Activated CD4-positive, alpha-beta T cell treated with anti-CD3 and anti-CD28 coated beads, Interleukin-2, amount 50 U/mL, for 16 hours (primary cell): ENCODE data around the gene ARHGEF4.

Source experiments
- DNase-seq: peaks from one replicate; pipeline ENCODE4 v3.0.0-alpha.2; 2020

ARHGEF4 gene

GRCh38 chr2:130921164-130921476 is 84.4 kb downstream of the ARHGEF4 start:
- no peak for DNase-seq

DNA sequence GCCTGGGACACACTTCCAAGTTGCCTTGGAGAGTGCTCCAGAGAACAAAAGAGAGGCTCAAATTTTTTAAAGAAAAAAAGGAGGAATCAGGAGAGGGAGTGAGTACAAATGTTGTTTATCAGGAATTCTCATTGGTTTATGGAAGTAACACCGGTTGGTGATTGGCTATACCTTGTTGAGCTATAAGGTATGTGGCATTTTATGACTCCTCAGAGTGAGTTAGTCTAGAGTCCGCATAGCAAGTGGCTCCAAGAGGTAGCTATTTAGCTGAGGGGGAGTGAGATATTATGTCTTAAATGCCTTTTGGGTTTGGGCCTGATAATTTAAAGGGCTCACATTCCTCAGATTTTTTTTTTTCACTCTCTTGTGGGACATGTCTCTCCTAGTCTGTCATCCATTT is 85.7 kb downstream of the ARHGEF4 start:
- DNase-seq = no peak

GRCh38 chr2:130928385-130928784 is 91.7 kb downstream of the ARHGEF4 start:
- no peak for DNase-seq

DNA sequence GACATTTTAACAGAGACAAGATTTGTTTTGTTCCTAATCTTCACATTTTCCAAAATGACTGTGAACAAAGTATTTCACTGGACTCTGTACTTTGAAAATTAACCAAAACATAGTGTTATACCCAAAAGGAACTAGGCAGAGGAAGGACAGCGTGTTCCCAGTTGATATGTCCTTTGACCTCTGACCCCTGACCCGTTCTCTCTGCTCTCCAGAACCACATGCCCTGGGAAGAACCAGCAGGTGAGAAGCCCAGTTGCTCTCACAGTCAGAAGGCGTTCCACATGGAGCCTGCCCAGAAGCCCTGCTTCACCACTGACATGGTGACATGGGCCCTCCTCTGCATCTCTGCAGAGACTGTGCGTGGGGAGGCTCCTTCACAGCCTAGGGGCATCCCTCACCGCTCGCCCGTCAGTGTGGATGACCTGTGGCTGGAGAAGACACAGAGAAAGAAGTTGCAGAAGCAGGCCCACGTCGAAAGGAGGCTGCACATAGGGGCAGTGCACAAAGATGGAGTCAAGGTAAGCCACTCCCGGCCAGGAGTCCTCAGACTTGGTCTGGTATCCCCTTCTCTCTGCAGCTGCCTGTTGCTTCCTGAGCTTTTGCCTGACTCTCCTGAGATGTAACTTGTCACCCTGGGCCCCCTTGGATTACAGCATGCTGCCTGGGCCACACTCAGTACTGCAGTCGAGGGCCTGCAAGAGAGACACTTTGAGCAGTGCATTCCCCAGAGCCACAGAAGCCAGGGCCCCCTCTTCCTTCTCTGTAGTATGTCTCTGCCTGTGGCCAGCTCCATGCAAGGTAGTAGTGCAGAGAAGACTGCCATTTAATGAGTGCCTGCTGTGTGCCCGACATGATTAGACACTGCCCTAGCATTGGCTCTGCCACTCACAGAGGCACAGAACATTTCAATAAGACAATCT is 94.3 kb downstream of the ARHGEF4 start:
- no peak for DNase-seq

GRCh38 chr2:130933501-130933900 is 96.8 kb downstream of the ARHGEF4 start:
- no peak for DNase-seq

DNA sequence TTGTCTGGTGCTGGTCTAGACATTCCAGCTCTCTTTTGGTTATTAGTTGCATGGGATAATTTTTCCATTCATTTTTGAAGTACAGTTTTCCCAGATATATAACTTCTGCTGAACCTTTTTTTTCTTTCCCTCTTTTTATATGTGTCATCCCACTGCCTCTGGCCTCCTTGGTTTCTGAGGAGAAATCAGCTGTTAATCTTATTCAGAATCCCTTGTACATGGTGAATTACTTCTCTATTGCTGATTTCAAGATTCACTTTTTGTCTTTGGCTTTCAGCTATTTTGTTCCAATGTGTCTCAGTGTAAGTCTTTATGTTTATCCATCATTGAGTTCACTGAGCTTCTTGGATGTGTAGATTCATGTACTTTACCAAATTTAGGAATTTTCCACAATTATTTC is 99.7 kb downstream of the ARHGEF4 start:
- no peak for DNase-seq

DNA sequence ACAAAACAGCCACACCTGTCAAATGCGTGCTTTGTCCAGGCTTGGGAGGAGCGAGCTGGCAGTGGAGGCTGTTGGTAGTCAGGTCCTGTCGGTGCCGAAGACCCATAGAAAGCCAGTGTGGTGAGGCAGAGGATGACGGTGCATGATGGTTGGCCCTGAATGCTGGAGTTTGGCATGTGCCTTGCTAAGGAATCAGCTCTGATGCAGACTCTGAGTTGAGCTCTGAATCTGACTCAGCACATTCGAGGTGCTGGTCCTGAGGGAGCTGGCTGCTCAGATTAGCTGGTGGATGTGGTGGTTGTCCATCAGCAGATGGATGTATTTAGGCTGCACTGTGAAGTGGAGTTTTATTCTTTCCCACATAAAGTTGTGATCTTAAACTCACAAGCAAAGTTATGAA is 111.3 kb downstream of the ARHGEF4 start:
- DNase-seq = no peak

- DNase-seq = no peak
Measured at GRCh38 chr2:130949954-130950353, 113.2 kb downstream of the ARHGEF4 start.

DNA sequence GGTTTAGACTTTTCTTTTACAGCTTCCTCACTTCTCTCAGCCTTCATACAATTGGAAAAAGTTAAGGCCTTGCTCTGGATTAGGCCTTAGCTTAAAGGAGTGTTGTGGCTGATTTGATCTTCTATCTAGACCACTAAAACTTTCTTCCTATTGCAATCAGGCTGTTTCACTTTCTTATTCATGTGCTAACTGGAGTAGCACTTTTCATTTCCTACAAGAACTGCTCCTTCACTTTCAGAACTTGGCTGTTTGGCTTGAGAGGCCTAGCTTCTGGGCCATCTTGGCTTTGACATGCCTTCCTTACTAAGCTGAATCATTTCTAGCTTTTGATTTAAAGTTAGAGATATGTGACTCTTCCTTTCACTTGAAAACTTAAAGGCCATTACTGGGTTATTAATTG is 114.3 kb downstream of the ARHGEF4 start:
- no peak for DNase-seq

GRCh38 chr2:130954873-130955272 is 118.2 kb downstream of the ARHGEF4 start:
- no peak for DNase-seq

DNA sequence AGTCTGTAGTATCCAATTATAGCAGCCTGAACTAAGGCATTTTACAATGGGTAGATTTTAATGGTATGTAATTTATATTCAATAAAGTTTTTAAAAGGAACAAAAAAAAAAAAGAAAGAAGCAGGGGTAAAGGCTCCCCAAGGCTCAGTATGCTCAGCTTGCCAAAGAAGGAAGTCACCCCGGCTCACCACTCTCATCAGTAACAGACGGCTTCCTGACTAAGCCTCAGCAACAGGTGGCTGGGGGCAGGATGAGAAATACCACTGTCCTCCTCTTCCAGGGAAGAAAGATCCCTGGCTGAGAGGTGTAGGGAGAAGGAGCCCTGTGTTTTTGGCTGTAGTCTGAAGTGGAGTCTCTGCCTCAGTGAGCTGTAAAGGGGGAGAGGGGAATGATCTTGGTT is 121.2 kb downstream of the ARHGEF4 start:
- no peak for DNase-seq

GRCh38 chr2:130963196-130963848 is 126.6 kb downstream of the ARHGEF4 start:
- no peak for DNase-seq

DNA sequence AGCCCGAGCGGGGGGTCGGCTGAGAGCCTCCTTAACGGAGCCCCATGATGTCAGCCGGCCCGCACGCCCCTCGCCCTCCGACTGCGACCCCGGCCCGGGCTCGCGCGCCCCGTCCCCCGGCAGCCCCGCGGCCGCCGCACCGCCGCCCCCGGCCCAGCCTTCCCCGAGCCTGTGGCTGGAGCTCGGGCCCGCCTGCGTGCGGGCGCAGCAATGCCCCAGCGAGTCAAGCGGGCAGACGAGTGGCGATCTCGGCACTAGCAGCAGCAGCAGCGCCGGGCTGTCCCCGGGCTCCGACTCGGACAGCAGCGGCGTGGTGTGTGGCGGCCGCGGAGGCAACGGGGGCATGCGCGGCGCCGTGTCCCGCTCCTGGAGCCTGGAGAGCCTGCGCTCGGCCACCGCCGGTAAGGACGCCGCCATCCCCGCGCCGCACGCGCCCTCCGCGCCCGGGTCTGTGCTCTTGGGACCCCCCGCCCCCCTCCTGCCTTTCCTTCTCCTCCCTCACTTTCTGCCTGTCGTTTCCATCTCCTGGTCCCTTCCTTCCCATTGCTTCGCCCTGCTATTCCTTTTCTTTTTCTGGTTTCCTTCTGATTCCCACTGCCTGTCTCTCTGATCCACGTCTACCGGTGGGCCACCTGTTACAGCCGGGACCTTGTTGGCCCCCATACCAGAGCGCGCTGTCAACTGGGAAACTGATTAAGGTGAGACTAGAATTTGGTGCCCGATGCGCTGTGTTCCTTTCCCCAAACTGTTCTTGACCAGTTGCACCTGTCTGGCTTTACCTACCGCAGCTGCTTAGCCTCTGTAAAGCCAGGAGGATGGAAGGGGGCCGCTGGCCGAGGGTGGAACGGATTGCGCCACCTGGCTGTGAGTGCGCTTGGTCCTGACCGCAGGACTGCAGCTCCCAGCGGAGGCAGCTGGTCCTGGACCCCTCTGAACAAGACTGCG is 127.4 kb downstream of the ARHGEF4 start:
- DNase-seq = no peak

- no peak for DNase-seq
Measured at GRCh38 chr2:130964931-130965330, 128.2 kb downstream of the ARHGEF4 start.

- DNase-seq = no peak
Measured at GRCh38 chr2:130966149-130966774, 129.5 kb downstream of the ARHGEF4 start.

DNA sequence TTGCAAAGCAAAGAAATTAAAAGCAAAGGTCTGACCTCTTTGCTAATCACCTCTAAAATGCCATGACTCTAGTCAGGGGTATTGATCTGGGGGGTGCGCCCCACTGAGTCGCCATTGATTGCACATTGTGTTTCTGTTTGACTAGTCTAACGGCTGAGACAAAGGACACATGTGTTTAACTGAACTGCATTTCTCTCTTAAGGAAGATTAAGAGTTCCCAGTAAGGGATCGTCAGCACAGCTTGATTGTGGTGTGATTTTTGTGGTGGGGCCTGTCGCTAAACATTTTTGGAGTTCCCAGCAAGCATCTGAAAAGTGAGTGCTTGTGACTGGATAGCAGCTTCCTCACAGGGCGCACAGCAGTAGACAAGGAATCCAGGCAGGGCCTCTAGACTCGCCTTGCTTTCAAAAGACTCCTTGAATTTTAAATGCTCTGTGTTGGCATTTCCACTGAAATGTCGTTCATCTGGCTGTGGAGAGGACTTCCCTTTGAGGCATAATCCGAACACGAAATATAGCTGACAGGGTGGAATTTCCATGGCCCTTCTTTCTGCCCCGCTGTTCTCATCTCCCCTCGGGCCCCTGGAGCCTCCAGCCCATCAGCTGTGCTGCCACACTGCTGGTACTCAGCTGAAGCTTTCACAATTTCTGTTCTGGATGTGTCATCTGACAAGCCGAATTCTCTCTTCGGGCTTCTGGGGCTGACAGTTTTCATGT is 130.2 kb downstream of the ARHGEF4 start:
- DNase-seq = no peak

DNA sequence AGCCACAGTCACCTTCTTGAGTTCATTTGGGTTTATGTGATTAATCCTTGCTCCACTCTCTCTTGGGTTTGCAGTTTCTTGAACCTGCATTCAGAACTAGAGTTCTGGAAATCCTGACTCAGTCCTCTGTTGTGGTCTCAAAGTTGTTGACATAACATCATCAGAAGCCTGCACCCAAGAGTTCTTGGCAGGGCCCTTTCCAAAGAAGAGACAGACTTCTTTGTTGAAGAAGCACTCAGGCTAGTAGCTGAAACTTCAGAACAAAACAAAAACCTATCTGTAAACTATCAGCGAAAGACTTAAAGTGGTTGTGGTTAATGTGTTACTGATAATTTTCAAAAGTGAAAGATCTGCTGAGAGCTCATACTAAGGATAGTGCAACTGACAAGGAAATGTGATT is 135.7 kb downstream of the ARHGEF4 start:
- DNase-seq = peak; percentile 63

GRCh38 chr2:130975729-130976128 is 139.0 kb downstream of the ARHGEF4 start:
- DNase-seq = no peak

DNA sequence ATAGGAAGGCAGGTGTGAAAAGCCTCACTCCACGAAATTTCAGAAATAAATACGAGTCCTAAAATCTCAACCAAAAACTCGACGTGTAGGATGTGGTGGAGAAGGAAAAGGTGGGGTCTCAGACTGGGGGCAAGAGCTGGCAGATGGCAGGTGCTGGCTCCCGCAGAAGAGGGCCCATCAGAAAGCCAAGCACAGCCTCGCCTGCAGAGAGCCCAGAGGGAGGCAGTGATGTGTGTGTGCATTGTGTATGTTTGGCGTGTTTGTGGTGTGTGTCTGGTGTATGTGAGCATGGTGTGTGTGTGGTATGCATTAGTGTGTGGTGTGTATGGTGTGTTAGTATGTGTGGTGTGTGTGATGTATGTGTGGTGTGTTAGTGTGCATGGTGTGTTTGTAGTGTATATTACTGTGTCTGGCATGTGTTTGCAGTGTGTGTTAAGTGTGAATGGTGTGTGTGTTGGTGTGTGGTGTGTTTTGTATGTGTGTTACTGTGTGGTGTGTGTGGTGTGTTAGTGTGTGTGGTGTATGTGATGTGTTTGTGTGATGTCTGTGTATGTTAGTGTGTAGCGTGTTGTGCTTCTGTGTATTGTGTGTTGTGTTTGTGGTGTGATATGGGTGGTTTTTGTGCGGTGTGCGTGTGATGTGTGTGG is 140.0 kb downstream of the ARHGEF4 start:
- no peak for DNase-seq

GRCh38 chr2:130977461-130978050 is 140.8 kb downstream of the ARHGEF4 start:
- no peak for DNase-seq

GRCh38 chr2:130981667-130982066 is 145.0 kb downstream of the ARHGEF4 start:
- DNase-seq = no peak
